A673 (cell line): ENCODE data around the gene FAAP100. TPM values are rescaled to one million over a fixed set of nuclear protein-coding genes. Genes with fewer than 3 reads are reported as not detected.

ENCODE experiments used
- BruUV-seq: library from RNA; stranded (reverse); fragments of 400-500 nt; replicated peaks from 2 replicates; lab custom pipeline; 2021; lab: Mats Ljungman, UMichigan
- CTCF ChIA-PET: fragments of 300-600 bp; sonication (Branson Sonifier 250); formaldehyde crosslinking; loops from one replicate; lab custom pipeline; 2022; ENCODE audit warnings: antibody characterized with exemption; lab: Charles Lee
- POLR2A ChIA-PET: fragments of 300-600 bp; sonication (Branson Sonifier 250); formaldehyde crosslinking; loops from one replicate; lab custom pipeline; 2022; ENCODE audit warnings: antibody characterized with exemption; ENCODE audit not compliant: low non-redundant PET; lab: Charles Lee
- DNase-seq: peaks from one replicate; pipeline ENCODE4 v3.0.0-alpha.2; 2015; ENCODE audit warnings: low spot score
- H3K27ac ChIP-seq: fragments of 200-600 bp; sonication (generic); 2 replicates; pipeline ENCODE4 v1.5.1; 2016; ENCODE audit warnings: mixed run types, low read depth, mild to moderate bottlenecking, mixed read lengths, antibody characterized with exemption, low read length; ENCODE audit not compliant: poor library complexity, severe bottlenecking
- H3K27me3 ChIP-seq: fragments of 200-600 bp; sonication (generic); replicated peaks from 2 replicates; pipeline ENCODE4 v1.6.1; 2017; ENCODE audit warnings: mixed run types, low read depth, mild to moderate bottlenecking, mixed read lengths, antibody characterized with exemption, low read length; ENCODE audit not compliant: insufficient read depth, poor library complexity
- H3K36me3 ChIP-seq: fragments of 200-600 bp; sonication (generic); 2 replicates; pipeline ENCODE4 v1.6.1; 2016; ENCODE audit warnings: mixed run types, mild to moderate bottlenecking, mixed read lengths, antibody characterized with exemption, low read length; ENCODE audit not compliant: insufficient read depth, poor library complexity, severe bottlenecking
- H3K4me1 ChIP-seq: fragments of 200-600 bp; sonication (generic); 2 replicates; pipeline ENCODE4 v1.6.1; 2017; ENCODE audit warnings: mixed run types, mild to moderate bottlenecking, mixed read lengths, antibody characterized with exemption, low read length; ENCODE audit not compliant: insufficient read depth, poor library complexity, severe bottlenecking
- H3K4me3 ChIP-seq: fragments of 200-600 bp; sonication (generic); 2 replicates; pipeline ENCODE4 v1.5.1; 2016; ENCODE audit warnings: low read depth, mixed run types, mild to moderate bottlenecking, mixed read lengths, low read length; ENCODE audit not compliant: poor library complexity, severe bottlenecking
- H3K9me3 ChIP-seq: fragments of 200-600 bp; sonication (generic); 2 replicates; pipeline ENCODE4 v1.6.1; 2016; ENCODE audit warnings: mixed run types, low read depth, mild to moderate bottlenecking, mixed read lengths, antibody characterized with exemption, low read length; ENCODE audit not compliant: poor library complexity, severe bottlenecking
- EZH2 ChIP-seq: fragments of 200-600 bp; sonication (generic); IDR thresholded peaks from 2 replicates; pipeline ENCODE4 v1.6.1; 2017; ENCODE audit warnings: borderline replicate concordance, low read depth, mild to moderate bottlenecking, mixed read lengths, antibody characterized with exemption, low read length; ENCODE audit not compliant: poor library complexity, severe bottlenecking
- intact Hi-C: fragments of 100-400 bp; cut with micrococcal nuclease; formaldehyde crosslinking; loops from one replicate; pipeline ENCODE4 v1.10.0; 2022; ENCODE audit not compliant: unreplicated experiment
- total RNA-seq: library from RNA; stranded (reverse); gene quantifications from 2 replicates; pipeline ENCODE4 v1.2.3, GENCODE V29; 2021
- TF ChIP-seq, protein P1 (sequence below): fragments of 300-800, 200-600 bp; sonication (generic); conservative IDR thresholded peaks from 2 replicates; pipeline ENCODE4 v1.5.1; 2017; ENCODE audit warnings: low read depth, mild to moderate bottlenecking, antibody characterized with exemption, low read length, moderate library complexity, mixed read lengths

The FAAP100 gene
- total RNA-seq, 1 experiment from 2014 or later, result 49.4 TPM

- Histone ChIP-seq H3K4me3 (no peak overlapping the region), H3K27me3 (no peaks in the 10 kb centered on the region), H3K9me3 (no peaks in the 10 kb centered on the region), H3K36me3 (peaks cover 29% of the 10 kb centered on the region), H3K4me1 (no peaks in the 10 kb centered on the region), H3K27ac (no peak overlapping the region)
- DNase-seq, result no peak
- CTCF ChIA-PET, result no interaction called here
- POLR2A ChIA-PET, result no interaction called here
- intact Hi-C loops, result no loop called here
- no TSS peak for BruUV-seq
- TF ChIP-seq EZH2, result no peak
- TF ChIP-seq, protein P1, sequence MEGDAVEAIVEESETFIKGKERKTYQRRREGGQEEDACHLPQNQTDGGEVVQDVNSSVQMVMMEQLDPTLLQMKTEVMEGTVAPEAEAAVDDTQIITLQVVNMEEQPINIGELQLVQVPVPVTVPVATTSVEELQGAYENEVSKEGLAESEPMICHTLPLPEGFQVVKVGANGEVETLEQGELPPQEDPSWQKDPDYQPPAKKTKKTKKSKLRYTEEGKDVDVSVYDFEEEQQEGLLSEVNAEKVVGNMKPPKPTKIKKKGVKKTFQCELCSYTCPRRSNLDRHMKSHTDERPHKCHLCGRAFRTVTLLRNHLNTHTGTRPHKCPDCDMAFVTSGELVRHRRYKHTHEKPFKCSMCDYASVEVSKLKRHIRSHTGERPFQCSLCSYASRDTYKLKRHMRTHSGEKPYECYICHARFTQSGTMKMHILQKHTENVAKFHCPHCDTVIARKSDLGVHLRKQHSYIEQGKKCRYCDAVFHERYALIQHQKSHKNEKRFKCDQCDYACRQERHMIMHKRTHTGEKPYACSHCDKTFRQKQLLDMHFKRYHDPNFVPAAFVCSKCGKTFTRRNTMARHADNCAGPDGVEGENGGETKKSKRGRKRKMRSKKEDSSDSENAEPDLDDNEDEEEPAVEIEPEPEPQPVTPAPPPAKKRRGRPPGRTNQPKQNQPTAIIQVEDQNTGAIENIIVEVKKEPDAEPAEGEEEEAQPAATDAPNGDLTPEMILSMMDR, result no peak
These were observed 9.5 kb downstream of the FAAP100 start for GRCh38 chr17:81542431-81543338.

DNA sequence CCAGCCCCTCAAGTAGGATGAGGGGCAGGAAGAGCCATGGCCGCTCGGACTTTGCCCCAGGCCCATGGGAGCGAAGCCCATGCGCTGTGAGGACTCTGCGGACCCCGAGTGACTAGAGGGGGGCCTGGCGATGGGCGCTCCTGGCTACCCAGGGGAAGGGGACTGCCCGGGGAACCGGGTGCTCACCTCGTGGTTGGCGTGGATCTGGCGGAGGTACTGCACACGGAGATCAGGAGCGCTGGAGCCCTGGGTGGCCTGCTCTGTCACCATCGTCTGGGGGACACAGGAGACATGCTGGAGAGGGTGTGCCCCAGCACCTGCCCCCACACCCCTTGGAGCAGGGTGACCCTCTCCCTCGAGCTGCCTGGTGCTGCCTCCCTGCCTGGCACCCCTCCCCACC, 11.0 kb downstream of the FAAP100 start:
- ChIA-PET CTCF (no interaction called here), POLR2A (no interaction called here)
- H3K36me3 ChIP-seq, result peaks cover 14% of the 10 kb centered on the region

GRCh38 chr17:81540676-81541027, 11.5 kb downstream of the FAAP100 start:
- H3K4me1 ChIP-seq, result no peaks in the 10 kb centered on the region
- intact Hi-C loops, result no loop called here
- ChIA-PET POLR2A (no interaction called here), CTCF (no interaction called here)
- BruUV-seq, result no TSS peak
- no peak overlapping the region for H3K4me3 ChIP-seq
- peaks cover 11% of the 10 kb centered on the region for H3K36me3 ChIP-seq
- H3K27me3 ChIP-seq, result peaks cover 11% of the 10 kb centered on the region
- H3K9me3 ChIP-seq, result no peaks in the 10 kb centered on the region
- no peak for TF ChIP-seq EZH2
- TF ChIP-seq, protein P1, result no peak
- no peak overlapping the region for H3K27ac ChIP-seq
- no peak for DNase-seq

More for the DNA sequence above, 11.0 kb downstream of the FAAP100 start:
- no peak overlapping the region for H3K27ac ChIP-seq
- BruUV-seq, result no TSS peak
- no peak overlapping the region for H3K4me3 ChIP-seq
- H3K27me3 ChIP-seq, result peaks cover 9% of the 10 kb centered on the region
- intact Hi-C loops, result no loop called here
- H3K9me3 ChIP-seq, result no peaks in the 10 kb centered on the region
- no peaks in the 10 kb centered on the region for H3K4me1 ChIP-seq
- no peak for DNase-seq
- TF ChIP-seq EZH2, result no peak
- TF ChIP-seq, protein P1, result no peak
